Neural cell (in vitro differentiated cells): ENCODE measurements around the gene ACR.

Source experiments
- CTCF ChIP-seq: fragments of 450-650 bp; IDR thresholded peaks from 2 replicates; pipeline ENCODE4 v1.5.1; 2014; ENCODE audit warnings: antibody characterized with exemption, mild to moderate bottlenecking, moderate library complexity; ENCODE audit not compliant: poor library complexity, severe bottlenecking
- EP300 ChIP-seq: fragments of 450-650 bp; conservative IDR thresholded peaks from 2 replicates; pipeline ENCODE4 v1.6.1; 2014; ENCODE audit warnings: antibody characterized with exemption, mild to moderate bottlenecking, moderate library complexity; ENCODE audit not compliant: poor library complexity, severe bottlenecking
- EZH2 ChIP-seq: fragments of 200-600, 300-800 bp; shearing (Covaris generic), sonication (generic); IDR thresholded peaks from 2 replicates; pipeline ENCODE4 v1.6.1; 2014; ENCODE audit warnings: antibody characterized with exemption, low read length, borderline replicate concordance, mild to moderate bottlenecking; ENCODE audit not compliant: insufficient read depth, poor library complexity, severe bottlenecking
- MXI1 ChIP-seq: fragments of 450-650 bp; conservative IDR thresholded peaks from 2 replicates; pipeline ENCODE4 v1.6.1; 2014; ENCODE audit warnings: antibody characterized with exemption, mild to moderate bottlenecking; ENCODE audit not compliant: poor library complexity, severe bottlenecking
- POLR2AphosphoS5 ChIP-seq: IDR thresholded peaks from 2 replicates; pipeline ENCODE4 v1.6.1; 2012
- RAD21 ChIP-seq: fragments of 450-650 bp; conservative IDR thresholded peaks from 2 replicates; pipeline ENCODE4 v1.6.1; 2014; ENCODE audit warnings: antibody characterized with exemption, mild to moderate bottlenecking, moderate library complexity
- SMC3 ChIP-seq: fragments of 450-650 bp; conservative IDR thresholded peaks from 2 replicates; pipeline ENCODE4 v1.6.1; 2014; ENCODE audit warnings: antibody characterized with exemption, mild to moderate bottlenecking, moderate library complexity; ENCODE audit not compliant: poor library complexity
- TAF1 ChIP-seq: IDR thresholded peaks from 2 replicates; pipeline ENCODE4 v1.6.1; 2012; ENCODE audit warnings: low read depth
- TF ChIP-seq, protein P1 (sequence below): IDR thresholded peaks from 2 replicates; pipeline ENCODE4 v1.6.1; 2012; ENCODE audit warnings: borderline replicate concordance

DNA sequence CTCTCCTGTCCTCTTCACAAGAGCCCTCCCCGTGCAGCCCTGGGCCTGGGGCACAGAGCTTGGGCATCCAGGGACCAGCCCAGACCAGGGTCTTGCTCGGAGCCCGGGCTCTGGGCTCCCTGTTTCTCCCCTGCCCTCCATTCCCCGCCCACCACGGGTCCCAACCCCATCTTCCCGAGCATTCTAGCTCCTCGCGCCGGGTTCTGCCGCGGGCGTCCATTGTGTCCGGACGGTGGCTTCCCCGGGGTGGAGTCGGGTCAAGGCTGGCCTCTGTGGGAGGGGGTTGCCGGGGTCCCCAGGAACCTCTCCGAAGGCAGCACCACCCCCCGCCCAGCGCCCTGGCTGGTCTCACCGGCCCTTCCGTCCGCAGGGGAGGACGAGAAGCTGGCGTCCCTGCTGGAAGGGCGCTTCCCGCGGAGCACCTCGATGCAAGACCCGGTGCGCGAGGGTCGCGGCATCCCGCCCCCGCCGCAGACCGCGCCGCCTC lies 18.1 kb upstream of the ACR start:
- TF ChIP-seq CTCF = no peak
- TF ChIP-seq EZH2 = no peak
- TF ChIP-seq POLR2AphosphoS5 = no peak
- no peak for TF ChIP-seq EP300
- no peak for TF ChIP-seq RAD21
- TF ChIP-seq, protein P1, sequence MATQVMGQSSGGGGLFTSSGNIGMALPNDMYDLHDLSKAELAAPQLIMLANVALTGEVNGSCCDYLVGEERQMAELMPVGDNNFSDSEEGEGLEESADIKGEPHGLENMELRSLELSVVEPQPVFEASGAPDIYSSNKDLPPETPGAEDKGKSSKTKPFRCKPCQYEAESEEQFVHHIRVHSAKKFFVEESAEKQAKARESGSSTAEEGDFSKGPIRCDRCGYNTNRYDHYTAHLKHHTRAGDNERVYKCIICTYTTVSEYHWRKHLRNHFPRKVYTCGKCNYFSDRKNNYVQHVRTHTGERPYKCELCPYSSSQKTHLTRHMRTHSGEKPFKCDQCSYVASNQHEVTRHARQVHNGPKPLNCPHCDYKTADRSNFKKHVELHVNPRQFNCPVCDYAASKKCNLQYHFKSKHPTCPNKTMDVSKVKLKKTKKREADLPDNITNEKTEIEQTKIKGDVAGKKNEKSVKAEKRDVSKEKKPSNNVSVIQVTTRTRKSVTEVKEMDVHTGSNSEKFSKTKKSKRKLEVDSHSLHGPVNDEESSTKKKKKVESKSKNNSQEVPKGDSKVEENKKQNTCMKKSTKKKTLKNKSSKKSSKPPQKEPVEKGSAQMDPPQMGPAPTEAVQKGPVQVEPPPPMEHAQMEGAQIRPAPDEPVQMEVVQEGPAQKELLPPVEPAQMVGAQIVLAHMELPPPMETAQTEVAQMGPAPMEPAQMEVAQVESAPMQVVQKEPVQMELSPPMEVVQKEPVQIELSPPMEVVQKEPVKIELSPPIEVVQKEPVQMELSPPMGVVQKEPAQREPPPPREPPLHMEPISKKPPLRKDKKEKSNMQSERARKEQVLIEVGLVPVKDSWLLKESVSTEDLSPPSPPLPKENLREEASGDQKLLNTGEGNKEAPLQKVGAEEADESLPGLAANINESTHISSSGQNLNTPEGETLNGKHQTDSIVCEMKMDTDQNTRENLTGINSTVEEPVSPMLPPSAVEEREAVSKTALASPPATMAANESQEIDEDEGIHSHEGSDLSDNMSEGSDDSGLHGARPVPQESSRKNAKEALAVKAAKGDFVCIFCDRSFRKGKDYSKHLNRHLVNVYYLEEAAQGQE = no peak
- no peak for TF ChIP-seq SMC3
- TF ChIP-seq MXI1 = no peak
- no peak for TF ChIP-seq TAF1
